GM12891 (cell line): ENCODE results near the gene SRXN1.

Experiments used
- DNase-seq: peaks from one replicate; pipeline ENCODE4 v3.0.0; 2011; ENCODE audit warnings: low spot score; ENCODE audit not compliant: insufficient read length
- FAIRE-seq: peaks from 2 replicates; lab custom pipeline; 2011; peaks lifted over from hg19 to GRCh38; lab: Jason Lieb, UNC
- PAX5 ChIP-seq: IDR thresholded peaks from 2 replicates; pipeline ENCODE4 v1.6.1; 2011; ENCODE audit warnings: low read length, moderate library complexity, mild to moderate bottlenecking; ENCODE audit not compliant: insufficient read depth, severe bottlenecking
- POLR2A ChIP-seq: IDR thresholded peaks from 2 replicates; pipeline ENCODE4 v1.6.1; 2011; ENCODE audit warnings: low read depth, low read length, control low read depth
- POLR2AphosphoS5 ChIP-seq: IDR thresholded peaks from 2 replicates; pipeline ENCODE4 v1.6.1; 2011; ENCODE audit warnings: low read depth, low read length, control low read depth
- POU2F2 ChIP-seq: IDR thresholded peaks from 2 replicates; pipeline ENCODE4 v1.6.1; 2011; ENCODE audit warnings: low read depth, mild to moderate bottlenecking, control low read depth, low read length, moderate library complexity
- SPI1 ChIP-seq: IDR thresholded peaks from 2 replicates; pipeline ENCODE4 v1.6.1; 2011; ENCODE audit warnings: low read depth, low read length, control low read depth
- TAF1 ChIP-seq: IDR thresholded peaks from 2 replicates; pipeline ENCODE4 v1.6.1; 2011; ENCODE audit warnings: low read depth, low read length, control low read depth

SRXN1 gene

GRCh38 chr20:597560-597959 lies 55.4 kb downstream of the SRXN1 start:
- no peak for FAIRE-seq
- no peak for DNase-seq
- TF ChIP-seq PAX5 (no peak), POU2F2 (no peak), SPI1 (no peak), POLR2A (no peak), TAF1 (no peak), POLR2AphosphoS5 (no peak)
